SJSA1 (cell line): Measurements from ENCODE around the gene CTSA. TPM values are rescaled to one million over a fixed set of nuclear protein-coding genes. Genes with fewer than 3 reads are reported as not detected.

Experiments used
- DNase-seq, 2 experiments: peaks; one replicate each; pipeline ENCODE4 v3.0.0-alpha.2; 2015 to 2020; ENCODE audit warnings: low spot score in 2 of 2, low read depth in 1 of 2
- H3K27ac ChIP-seq: fragments of 250-450 bp; sonication (Bioruptor Pico); 2 replicates; pipeline ENCODE4 v1.5.1; 2020; ENCODE audit warnings: mild to moderate bottlenecking, moderate library complexity
- H3K27me3 ChIP-seq: fragments of 250-450 bp; sonication (Bioruptor Pico); replicated peaks from 2 replicates; pipeline ENCODE4 v1.5.1; 2020; ENCODE audit warnings: mild to moderate bottlenecking, moderate library complexity
- H3K36me3 ChIP-seq: fragments of 250-450 bp; sonication (Bioruptor Pico); 2 replicates; pipeline ENCODE4 v1.5.1; 2020; ENCODE audit warnings: mild to moderate bottlenecking
- H3K4me1 ChIP-seq: fragments of 250-450 bp; sonication (Bioruptor Pico); replicated peaks from 2 replicates; pipeline ENCODE4 v1.6.1; 2021; ENCODE audit warnings: mild to moderate bottlenecking
- H3K4me3 ChIP-seq: fragments of 250-450 bp; sonication (Bioruptor Pico); 2 replicates; pipeline ENCODE4 v1.5.1; 2020; ENCODE audit warnings: mild to moderate bottlenecking
- H3K9me3 ChIP-seq: fragments of 250-450 bp; sonication (Bioruptor Pico); replicated peaks from 2 replicates; pipeline ENCODE4 v1.5.1; 2020; ENCODE audit warnings: mild to moderate bottlenecking
- total RNA-seq: library from RNA; depleted of rRNA; stranded (reverse); fragments of >200 nt; shearing (Covaris generic); gene quantifications from 2 replicates; pipeline ENCODE4 v1.2.3, GENCODE V29; 2014

The CTSA gene
- total RNA-seq, 1 experiment from 2014 or later: 76.8 TPM

GRCh38 chr20:45938727-45939438, 47.7 kb downstream of the CTSA start:
- no peaks in the 10 kb centered on the region for H3K9me3 ChIP-seq
- no peaks in the 10 kb centered on the region; the same call in 1 of the 2 replicates for H3K4me1 ChIP-seq
- peaks cover 72% of the 10 kb centered on the region for H3K36me3 ChIP-seq
- no peak overlapping the region for H3K4me3 ChIP-seq
- no peaks in the 10 kb centered on the region for H3K27me3 ChIP-seq
- no peak overlapping the region for H3K27ac ChIP-seq
- DNase-seq: no peak

- no peaks in the 10 kb centered on the region for H3K27me3 ChIP-seq
- no peaks in the 10 kb centered on the region for H3K9me3 ChIP-seq
- H3K4me3 ChIP-seq: no peak overlapping the region
- H3K36me3 ChIP-seq: peaks cover 75% of the 10 kb centered on the region
- no peak for DNase-seq
- H3K4me1 ChIP-seq: no peaks in the 10 kb centered on the region; the same call in 1 of the 2 replicates
- no peak overlapping the region for H3K27ac ChIP-seq
Observed at GRCh38 chr20:45940053-45940452, 48.9 kb downstream of the CTSA start.

GRCh38 chr20:45940469-45940868, 49.3 kb downstream of the CTSA start:
- no peaks in the 10 kb centered on the region; the same call in 1 of the 2 replicates for H3K4me1 ChIP-seq
- no peak for DNase-seq
- H3K36me3 ChIP-seq: peaks cover 79% of the 10 kb centered on the region
- H3K4me3 ChIP-seq: no peak overlapping the region
- H3K27me3 ChIP-seq: no peaks in the 10 kb centered on the region
- no peaks in the 10 kb centered on the region for H3K9me3 ChIP-seq
- H3K27ac ChIP-seq: no peak overlapping the region

DNA sequence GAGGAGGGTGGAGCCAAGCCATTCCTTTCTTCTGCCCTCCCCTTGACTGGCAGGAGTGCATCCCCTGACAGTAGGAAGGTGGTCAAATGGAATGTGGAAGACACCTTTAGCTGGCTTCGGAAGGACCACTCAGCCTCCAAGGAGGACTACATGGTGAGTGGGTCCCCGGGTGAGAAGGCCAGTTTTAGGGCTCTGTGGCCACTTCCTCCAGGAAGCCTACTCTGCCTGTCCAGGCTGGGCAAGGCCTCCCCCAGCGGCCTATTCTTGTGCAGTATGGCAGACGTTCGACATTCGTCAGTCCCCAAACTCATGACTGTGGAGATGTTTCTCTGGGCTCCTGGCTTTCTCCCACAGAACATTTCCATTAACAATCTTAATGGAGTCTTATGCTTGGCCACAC, 52.5 kb downstream of the CTSA start:
- no peaks in the 10 kb centered on the region for H3K27me3 ChIP-seq
- peaks cover 91% of the 10 kb centered on the region for H3K36me3 ChIP-seq
- no peak overlapping the region for H3K4me3 ChIP-seq
- H3K9me3 ChIP-seq: no peaks in the 10 kb centered on the region
- DNase-seq: no peak
- no peaks in the 10 kb centered on the region for H3K4me1 ChIP-seq
- no peak overlapping the region for H3K27ac ChIP-seq

- no peak for DNase-seq
- no peaks in the 10 kb centered on the region for H3K4me1 ChIP-seq
- H3K27me3 ChIP-seq: no peaks in the 10 kb centered on the region
- H3K36me3 ChIP-seq: peaks cover 91% of the 10 kb centered on the region
- no peak overlapping the region for H3K27ac ChIP-seq
- H3K4me3 ChIP-seq: no peak overlapping the region
- H3K9me3 ChIP-seq: no peaks in the 10 kb centered on the region
Observed at GRCh38 chr20:45944151-45944964, 53.2 kb downstream of the CTSA start.

- no peak for DNase-seq
- Histone ChIP-seq H3K27ac (no peak overlapping the region), H3K36me3 (peaks cover 91% of the 10 kb centered on the region), H3K27me3 (no peaks in the 10 kb centered on the region), H3K4me3 (no peak overlapping the region), H3K9me3 (no peaks in the 10 kb centered on the region), H3K4me1 (no peaks in the 10 kb centered on the region)
Observed at GRCh38 chr20:45944965-45945677, 54.0 kb downstream of the CTSA start.

DNA sequence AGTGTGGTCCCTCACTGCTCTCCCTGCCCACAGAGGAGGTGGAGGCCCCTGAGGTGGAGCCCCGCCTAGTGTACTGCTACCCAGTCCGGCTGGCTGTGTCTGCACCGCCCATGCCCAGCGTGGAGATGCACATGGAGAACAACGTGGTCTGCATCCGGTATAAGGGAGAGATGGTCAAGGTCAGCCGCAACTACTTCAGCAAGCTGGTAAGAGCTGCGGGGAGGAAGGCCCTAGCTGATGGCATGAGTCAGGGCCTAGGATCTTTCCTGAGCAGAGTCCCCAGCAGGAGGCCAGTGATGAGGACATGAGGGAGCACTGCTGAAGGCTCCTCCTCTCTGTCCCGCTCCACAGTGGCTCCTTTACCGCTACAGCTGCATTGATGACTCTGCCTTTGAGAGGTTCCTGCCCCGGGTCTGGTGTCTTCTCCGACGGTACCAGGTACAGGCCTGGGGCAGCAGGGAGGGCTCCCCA, 54.6 kb downstream of the CTSA start:
- no peak overlapping the region for H3K4me3 ChIP-seq
- no peaks in the 10 kb centered on the region for H3K4me1 ChIP-seq
- no peak overlapping the region for H3K27ac ChIP-seq
- H3K27me3 ChIP-seq: no peaks in the 10 kb centered on the region
- peaks cover 91% of the 10 kb centered on the region for H3K36me3 ChIP-seq
- no peak for DNase-seq
- H3K9me3 ChIP-seq: no peaks in the 10 kb centered on the region

- no peak for DNase-seq
- Histone ChIP-seq H3K9me3 (no peaks in the 10 kb centered on the region), H3K27me3 (no peaks in the 10 kb centered on the region), H3K36me3 (peaks cover 91% of the 10 kb centered on the region), H3K27ac (no peak overlapping the region), H3K4me3 (no peak overlapping the region), H3K4me1 (no peaks in the 10 kb centered on the region)
Observed at GRCh38 chr20:45946149-45946970, 55.2 kb downstream of the CTSA start.

- Histone ChIP-seq H3K27ac (no peak overlapping the region), H3K36me3 (peaks cover 96% of the 10 kb centered on the region), H3K27me3 (no peaks in the 10 kb centered on the region), H3K9me3 (no peaks in the 10 kb centered on the region), H3K4me1 (no peaks in the 10 kb centered on the region), H3K4me3 (no peak overlapping the region)
- DNase-seq: peak in 1 of 2 experiments; percentile 42
Observed at GRCh38 chr20:45947110-45947866, 56.2 kb downstream of the CTSA start.

GRCh38 chr20:45948261-45948733, 57.2 kb downstream of the CTSA start:
- Histone ChIP-seq H3K27me3 (no peaks in the 10 kb centered on the region), H3K27ac (no peak overlapping the region), H3K36me3 (peaks cover 100% of the 10 kb centered on the region), H3K4me1 (no peaks in the 10 kb centered on the region), H3K4me3 (no peak overlapping the region), H3K9me3 (no peaks in the 10 kb centered on the region)
- DNase-seq: no peak
